Measurements from ENCODE around the gene PCYT2.

The PCYT2 gene

DNA sequence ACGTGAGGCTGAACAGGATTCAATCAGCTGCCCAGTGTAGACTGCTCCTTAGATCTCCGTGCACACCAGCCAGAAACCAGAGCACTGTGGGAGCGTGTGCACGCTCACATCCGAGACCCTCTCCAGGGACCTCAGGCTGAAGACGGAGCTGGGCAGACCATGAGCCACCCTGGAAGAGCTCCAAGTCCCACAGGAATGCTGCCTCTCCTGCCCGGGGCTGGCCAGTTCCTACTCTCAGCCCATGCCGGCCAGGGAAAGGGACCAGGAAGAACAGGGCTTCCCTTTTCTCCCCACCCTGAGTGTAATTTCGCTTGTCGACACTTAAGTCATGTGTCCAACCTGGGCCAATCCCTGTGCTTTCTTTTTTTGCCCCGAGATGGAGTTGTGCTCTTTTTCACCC lies 26.7 kb downstream of the PCYT2 start:
- no peak for TF ChIP-seq FOXP2 (optimal IDR thresholded peaks at IDR 0.05; ENCODE audit: borderline replicate concordance, extremely low read depth, extremely low read length, insufficient read depth)
- TF ChIP-seq TAF1 (IDR thresholded peaks at IDR 0.05; ENCODE audit: borderline replicate concordance, insufficient read depth, low read length) = no peak
- no peak for TF ChIP-seq REST (IDR thresholded peaks at IDR 0.05; ENCODE audit: insufficient read depth in 1 of 2, low read depth in 2 of 2, low read length in 2 of 2)
- no peak for TF ChIP-seq POLR2AphosphoS5 (IDR thresholded peaks at IDR 0.05; ENCODE audit: low read depth, low read length)
- no peak for TF ChIP-seq SIN3A (IDR thresholded peaks at IDR 0.05; ENCODE audit: borderline replicate concordance, insufficient read depth, low read length)

DNA sequence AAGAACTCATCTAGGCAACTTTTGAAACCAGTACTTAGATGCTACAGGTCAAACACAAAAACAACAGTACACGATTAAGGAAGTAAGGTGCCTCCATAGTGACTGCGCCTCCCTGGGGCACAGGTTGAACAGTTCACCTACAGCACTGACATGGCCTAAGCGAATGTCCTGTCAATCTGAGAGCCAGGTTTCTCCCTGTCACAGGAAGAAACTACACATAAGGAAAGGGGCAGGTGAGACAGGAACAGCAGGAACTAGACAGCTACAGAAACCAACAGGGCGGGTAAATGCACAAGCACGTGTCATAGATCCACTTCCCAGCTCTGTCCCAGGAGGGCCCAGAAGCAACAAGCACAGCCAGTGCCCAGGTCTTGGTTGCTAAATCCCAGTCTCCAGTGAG lies 32.1 kb downstream of the PCYT2 start:
- TF ChIP-seq TAF1 (IDR thresholded peaks at IDR 0.05; ENCODE audit: borderline replicate concordance, insufficient read depth, low read length) = no peak
- no peak for TF ChIP-seq POLR2AphosphoS5 (IDR thresholded peaks at IDR 0.05; ENCODE audit: low read depth, low read length)
- no peak for TF ChIP-seq REST (IDR thresholded peaks at IDR 0.05; ENCODE audit: insufficient read depth in 1 of 2, low read depth in 2 of 2, low read length in 2 of 2)
- no peak for TF ChIP-seq FOXP2 (optimal IDR thresholded peaks at IDR 0.05; ENCODE audit: borderline replicate concordance, extremely low read depth, extremely low read length, insufficient read depth)
- no peak for TF ChIP-seq SIN3A (IDR thresholded peaks at IDR 0.05; ENCODE audit: borderline replicate concordance, insufficient read depth, low read length)

- TF ChIP-seq TAF1 (IDR thresholded peaks at IDR 0.05; ENCODE audit: borderline replicate concordance, insufficient read depth, low read length) (no peak), SIN3A (IDR thresholded peaks at IDR 0.05; ENCODE audit: borderline replicate concordance, insufficient read depth, low read length) (no peak), REST (IDR thresholded peaks at IDR 0.05; ENCODE audit: insufficient read depth in 1 of 2, low read depth in 2 of 2, low read length in 2 of 2) (no peak), POLR2AphosphoS5 (IDR thresholded peaks at IDR 0.05; ENCODE audit: low read depth, low read length) (no peak), FOXP2 (optimal IDR thresholded peaks at IDR 0.05; ENCODE audit: borderline replicate concordance, extremely low read depth, extremely low read length, insufficient read depth) (no peak)
These were observed 32.9 kb downstream of the PCYT2 start for GRCh38 chr17:81878294-81878693.

GRCh38 chr17:81877569-81877968 lies 33.6 kb downstream of the PCYT2 start:
- TF ChIP-seq REST (IDR thresholded peaks at IDR 0.05; ENCODE audit: insufficient read depth in 1 of 2, low read depth in 2 of 2, low read length in 2 of 2) (no peak), TAF1 (IDR thresholded peaks at IDR 0.05; ENCODE audit: borderline replicate concordance, insufficient read depth, low read length) (no peak), SIN3A (IDR thresholded peaks at IDR 0.05; ENCODE audit: borderline replicate concordance, insufficient read depth, low read length) (no peak), FOXP2 (optimal IDR thresholded peaks at IDR 0.05; ENCODE audit: borderline replicate concordance, extremely low read depth, extremely low read length, insufficient read depth) (no peak), POLR2AphosphoS5 (IDR thresholded peaks at IDR 0.05; ENCODE audit: low read depth, low read length) (no peak)

Measured in PFSK-1 (cell line).